AG09319 (cell line): Measurements from ENCODE around the gene SYNPO.

ENCODE experiments used
- DNase-seq: peaks from one replicate; pipeline ENCODE4 v3.0.0-alpha.2; 2010; ENCODE audit warnings: low read depth; ENCODE audit errors: extremely low read depth
- CTCF ChIP-seq: IDR thresholded peaks from 2 replicates; pipeline ENCODE4 v1.5.1; 2011; ENCODE audit warnings: low read depth, mild to moderate bottlenecking, inconsistent platforms, low read length, moderate library complexity

The SYNPO gene

DNA sequence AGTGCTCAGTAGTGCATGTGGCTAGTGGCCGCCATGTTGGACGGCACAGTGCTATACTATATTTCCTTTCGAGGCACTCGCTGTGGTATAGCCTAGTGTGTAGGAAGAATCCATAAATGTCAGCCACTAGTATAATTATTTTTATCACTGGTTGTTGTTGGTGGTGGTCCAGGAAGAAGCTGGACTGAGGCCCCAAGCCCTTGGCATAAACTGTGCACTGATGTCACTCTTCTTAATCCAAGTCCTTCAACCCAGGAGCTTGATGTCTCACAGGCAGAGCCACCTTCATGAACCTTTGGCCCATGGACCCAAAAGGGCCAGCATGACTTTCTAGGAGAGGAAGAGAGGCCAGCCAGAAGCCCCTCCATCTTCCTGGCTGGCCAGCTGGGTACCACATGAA lies 32.5 kb upstream of the SYNPO start:
- DNase-seq, result no peak
- TF ChIP-seq CTCF, result no peak

DNA sequence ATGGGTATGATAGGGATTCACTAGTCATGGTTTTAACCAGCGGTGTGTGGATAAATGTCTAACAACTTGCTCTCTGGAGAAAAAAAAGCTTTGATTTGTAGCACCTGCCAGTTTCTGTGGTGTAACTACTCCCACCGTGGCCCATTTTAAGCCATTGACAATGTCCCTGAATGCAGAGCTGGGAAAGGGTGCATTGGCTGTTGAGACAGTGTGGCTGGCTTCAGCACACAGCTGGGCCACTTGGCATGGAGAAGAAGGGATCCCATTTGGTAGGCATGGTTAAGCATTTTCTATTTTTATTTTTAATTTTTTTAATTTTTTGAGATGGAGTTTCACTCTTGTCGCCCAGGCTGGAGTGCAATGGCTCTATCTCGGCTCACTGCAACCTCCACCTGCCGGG lies 31.5 kb upstream of the SYNPO start:
- DNase-seq, result no peak
- no peak for TF ChIP-seq CTCF

- no peak for DNase-seq
- TF ChIP-seq CTCF, result no peak
These were observed 30.4 kb upstream of the SYNPO start for GRCh38 chr5:150609843-150610584.

DNA sequence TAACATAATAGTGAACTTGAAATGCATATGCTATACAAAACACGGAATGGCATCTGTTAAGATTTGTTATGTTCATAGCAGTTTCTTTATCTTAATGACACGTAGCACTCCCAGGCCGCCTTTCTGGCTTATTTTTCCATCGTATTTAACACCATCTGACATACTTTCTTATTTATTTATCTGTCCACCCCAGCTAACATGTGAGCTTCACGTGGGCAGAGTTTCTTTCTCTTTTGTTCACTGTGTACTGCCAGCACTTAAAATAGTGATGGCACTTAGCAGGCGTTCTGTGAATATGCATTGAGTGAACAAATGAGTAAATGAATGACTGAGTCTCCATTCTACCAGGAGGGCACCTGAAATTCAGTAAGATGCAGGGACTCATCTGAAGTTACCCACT lies 29.4 kb upstream of the SYNPO start:
- no peak for TF ChIP-seq CTCF

DNA sequence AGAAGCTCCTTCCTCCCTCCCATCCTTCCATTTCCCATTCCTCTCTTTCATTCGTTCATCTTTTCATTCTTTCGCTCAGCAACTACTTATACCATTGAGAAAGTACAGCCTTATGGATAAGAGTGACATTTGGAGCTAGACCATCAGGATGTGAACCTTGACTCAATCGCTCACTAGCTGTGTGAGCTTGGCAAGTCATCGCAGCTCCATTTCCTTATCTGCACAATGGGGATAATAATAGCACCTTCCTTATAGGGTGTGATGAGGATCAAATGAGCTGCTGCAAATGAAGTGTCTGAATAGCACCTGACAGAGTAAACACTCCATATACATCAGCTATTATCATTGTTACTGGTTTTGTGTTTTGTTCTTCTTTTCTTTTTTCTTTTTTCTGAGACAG lies 28.1 kb upstream of the SYNPO start:
- DNase-seq, result no peak
- TF ChIP-seq CTCF, result no peak

More for the DNA sequence above, 29.4 kb upstream of the SYNPO start:
- no peak for DNase-seq

- DNase-seq, result no peak
- TF ChIP-seq CTCF, result no peak
These were observed 27.4 kb upstream of the SYNPO start for GRCh38 chr5:150612905-150613670.

DNA sequence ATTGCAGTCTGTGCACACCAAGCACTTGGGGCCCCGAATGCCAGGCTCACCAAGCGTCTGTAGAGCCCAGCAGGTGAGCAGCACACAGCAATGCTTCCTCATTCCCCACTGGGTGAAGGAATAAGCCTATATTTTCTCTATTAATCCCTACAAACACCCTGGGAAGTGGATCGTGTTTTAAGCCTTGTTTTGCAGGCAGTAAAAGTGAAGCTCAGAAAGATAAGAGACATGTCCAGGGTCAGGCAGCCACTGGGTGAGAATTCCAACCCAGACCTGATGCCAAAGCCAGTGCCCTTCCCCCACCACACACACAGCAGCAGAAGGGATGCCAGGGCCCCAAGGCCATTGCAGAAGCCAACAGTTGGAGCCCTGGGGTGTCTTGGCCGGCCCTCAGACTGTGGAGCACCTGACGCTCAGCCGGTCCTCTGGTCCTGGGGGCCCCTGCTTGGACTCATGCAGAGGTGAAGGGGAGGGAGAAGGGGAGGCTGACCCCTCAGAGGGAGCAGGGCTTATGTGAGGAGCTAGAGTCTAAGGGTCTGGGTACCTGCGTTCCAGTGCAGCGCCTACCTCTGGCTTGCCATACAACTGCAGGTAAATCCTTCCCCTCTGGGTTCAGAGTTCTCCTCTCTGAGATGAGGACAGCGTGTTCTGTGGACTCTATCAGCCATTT lies 26.3 kb upstream of the SYNPO start:
- TF ChIP-seq CTCF, result no peak; the same call in 1 of the 2 replicates
- DNase-seq, result no peak
